ENCODE results near the gene CACHD1.

- TF ChIP-seq CTCF (IDR thresholded peaks at IDR 0.05; ENCODE audit: insufficient read depth, low read length) (no peak), POLR2AphosphoS5 (IDR thresholded peaks at IDR 0.05; ENCODE audit: low read depth) (no peak), REST (IDR thresholded peaks at IDR 0.05; ENCODE audit: insufficient replicate concordance, low read depth) (no peak)
Measured at GRCh38 chr1:64514197-64514765, 44.4 kb downstream of the CACHD1 start.

Data from HL-60 (cell line).